ENCODE data around the gene SOX11.

Gene SOX11

GRCh38 chr2:5692561-5693286 is 540 bp downstream of the SOX11 start:
- DNase-seq, result no peak

- no peak for DNase-seq
Observed at GRCh38 chr2:5693287-5694201, 1.4 kb downstream of the SOX11 start.

- DNase-seq, result no peak
Observed at GRCh38 chr2:5694306-5694705, 2.1 kb downstream of the SOX11 start.

- no peak for DNase-seq
Observed at GRCh38 chr2:5695654-5696403, 3.6 kb downstream of the SOX11 start.

- no peak for DNase-seq
Observed at GRCh38 chr2:5696404-5696944, 4.3 kb downstream of the SOX11 start.

GRCh38 chr2:5696945-5697521 is 4.8 kb downstream of the SOX11 start:
- DNase-seq, result no peak

- DNase-seq, result no peak
Observed at GRCh38 chr2:5697562-5697961, 5.4 kb downstream of the SOX11 start.

- DNase-seq, result no peak
Observed at GRCh38 chr2:5698134-5698533, 6.0 kb downstream of the SOX11 start.

- DNase-seq, result peak in 1 of 3 donors; percentile 0
Observed at GRCh38 chr2:5699963-5700362, 7.8 kb downstream of the SOX11 start.

GRCh38 chr2:5700551-5700950 is 8.4 kb downstream of the SOX11 start:
- no peak for DNase-seq

GRCh38 chr2:5701266-5701665 is 9.1 kb downstream of the SOX11 start:
- no peak for DNase-seq

GRCh38 chr2:5703166-5703565 is 11.0 kb downstream of the SOX11 start:
- no peak for DNase-seq

GRCh38 chr2:5705490-5705889 is 13.3 kb downstream of the SOX11 start:
- DNase-seq, result no peak

GRCh38 chr2:5706717-5707455 is 14.7 kb downstream of the SOX11 start:
- DNase-seq, result no peak

- no peak for DNase-seq
Observed at GRCh38 chr2:5710615-5711014, 18.4 kb downstream of the SOX11 start.

- no peak for DNase-seq
Observed at GRCh38 chr2:5713101-5713500, 20.9 kb downstream of the SOX11 start.

GRCh38 chr2:5719629-5720334 is 27.6 kb downstream of the SOX11 start:
- DNase-seq, result no peak

- DNase-seq, result no peak
Observed at GRCh38 chr2:5720426-5720825, 28.2 kb downstream of the SOX11 start.

GRCh38 chr2:5722236-5722635 is 30.1 kb downstream of the SOX11 start:
- no peak for DNase-seq

GRCh38 chr2:5723791-5724735 is 31.9 kb downstream of the SOX11 start:
- no peak for DNase-seq
